Spleen (tissue), 11 donors: Measurements from ENCODE around the gene NR2F6. TPM values are rescaled to one million over a fixed set of nuclear protein-coding genes. Genes with fewer than 3 reads are reported as not detected.
"Not testable (repeated sequence)": the region's sequence is repeated elsewhere in the genome, so short reads cannot be mapped to it uniquely, and the experiment has no call there.

Source experiments
- DNase-seq: peaks from one replicate; pipeline ENCODE4 v3.0.0-alpha.2; 2020
- H3K27ac ChIP-seq, 8 donors: fragments of 200-600 bp; sonication (generic) in 7 of 8; 1 replicate in 4 of 8; 2 replicates in 4 of 8; pipeline versions ENCODE4 v1.5.0 to v1.8.0; 2016 to 2021; ENCODE audit warnings: inconsistent platforms in 4 of 8, mild to moderate bottlenecking in 4 of 8, moderate library complexity in 1 of 8
- H3K27me3 ChIP-seq, 7 donors: fragments of 200-600 bp; sonication (generic) in 6 of 7; replicated peaks in 1 of 7; 1 replicate in 4 of 7; 2 replicates in 3 of 7; pipeline versions ENCODE4 v1.5.0 to v1.8.0; 2016 to 2021; ENCODE audit warnings: inconsistent platforms in 3 of 7, mild to moderate bottlenecking in 1 of 7
- H3K36me3 ChIP-seq, 6 donors: fragments of 200-600 bp; sonication (generic) in 5 of 6; 1 replicate in 4 of 6; 2 replicates in 2 of 6; pipeline versions ENCODE4 v1.5.0 to v1.8.0; 2016 to 2021; ENCODE audit warnings: inconsistent platforms in 2 of 6
- H3K4me1 ChIP-seq, 6 donors: fragments of 200-600 bp; sonication (generic) in 5 of 6; 1 replicate in 3 of 6; 2 replicates in 3 of 6; pipeline versions ENCODE4 v1.5.0 to v1.8.0; 2016 to 2021; ENCODE audit warnings: inconsistent platforms in 3 of 6
- H3K4me3 ChIP-seq, 8 donors: fragments of 200-600 bp; sonication (generic) in 7 of 8; 1 replicate in 4 of 8; 2 replicates in 4 of 8; pipeline versions ENCODE4 v1.5.0 to v1.8.0; 2016 to 2021; ENCODE audit warnings: inconsistent platforms in 4 of 8, mild to moderate bottlenecking in 4 of 8, moderate library complexity in 2 of 8
- H3K9me3 ChIP-seq, 8 donors: fragments of 200-600 bp; sonication (generic) in 7 of 8; 1 replicate in 4 of 8; 2 replicates in 4 of 8; pipeline versions ENCODE4 v1.5.0 to v1.8.0; 2016 to 2021; ENCODE audit warnings: inconsistent platforms in 4 of 8
- CTCF ChIP-seq, 11 experiments: fragments of 200-600 bp in 7 of 11; fragments of 450-650 bp in 4 of 11; sonication (generic) in 4 of 11; IDR thresholded peaks in 8 of 11; conservative IDR thresholded peaks in 3 of 11; 1 replicate in 7 of 11; 2 replicates in 4 of 11; pipeline versions ENCODE4 v1.4.0 to v1.8.0; 2016 to 2021; ENCODE audit warnings: antibody characterized with exemption in 11 of 11, inconsistent platforms in 4 of 11, mild to moderate bottlenecking in 1 of 11
- POLR2A ChIP-seq, 3 donors: fragments of 450-650 bp; IDR thresholded peaks; one replicate each; pipeline ENCODE4 v1.5.1; 2017; ENCODE audit warnings: antibody characterized with exemption in 3 of 3, mild to moderate bottlenecking in 1 of 3
- POLR2AphosphoS5 ChIP-seq, 3 donors: sonication (generic); formaldehyde crosslinking; IDR thresholded peaks; one replicate each; pipeline ENCODE4 v1.5.1; 2017; ENCODE audit warnings: antibody characterized with exemption in 3 of 3
- WGBS, 5 donors: extraction: QIAGEN DNeasy Blood & Tissue Kit in 3 of 5; methylation state at CpG; one replicate each; pipeline versions ENCODE4 v1.1.5 to v1.1.7; 2013 to 2018; 5-methylcytosine and 5-hydroxymethylcytosine counted together
- intact Hi-C: fragments of 100-400 bp; cut with DNase I; formaldehyde crosslinking; loops from one replicate; pipeline ENCODE4 v1.15.0; 2023; ENCODE audit warnings: low total_unique reads
- polyA plus RNA-seq, 3 donors: library from polyadenylated mRNA; stranded (reverse); fragments of 200-250 nt; gene quantifications; one replicate each; pipeline ENCODE4 v1.2.1, GENCODE V29; 2013
- total RNA-seq, 7 donors: library from RNA; depleted of rRNA in 3 of 7; stranded (reverse); fragments of >200 nt in 3 of 7; fragmentation: NEBNext Ultra II Directional in 4 of 7; extraction: Animal tissue kit (Norgen Biotek cat#: 25700) in 4 of 7; gene quantifications; one replicate each; pipeline versions ENCODE4 v1.1.0 to v1.2.1, GENCODE V29; 2016 to 2021
- donor health status: healthy with polysubstance abuse.
- donor health status: DM: no; HTN: no; CAD: no; lungs with moderate emphysema.
- donor health status: DM: no; HTN: no; CAD: no.
- donor health status: Bipolar disorder and iron deficiency.
- donor health status: healthy.
- donor health status: DM: no; HTN: no; CAD: no.
- donor health status: DM: yes; HTN: yes; CAD: no.

NR2F6 gene
- total and polyA plus RNA-seq, 10 donors = 6.6 to 15.0 (median 13.0) TPM

GRCh38 chr19:17281391-17282304 lies 35.9 kb upstream of the NR2F6 start, which contains the start of gene ANKLE1:
Gene ANKLE1 (plus strand): TSS chr19:17281901. CDS start chr19:17281921, 20 bp downstream.
- H3K9me3 ChIP-seq = no peaks in the 10 kb centered on the region
- peak within 1 kb of the TSS in 5 of 8 donors; percentile 15 to 80 (median 51) for H3K27ac ChIP-seq
- peaks cover 11 to 24% (median 19%) of the 10 kb centered on the region in 6 donors for H3K4me1 ChIP-seq
- 1 to 34% (median 5%) methylated on average over 18 to 75 of the region's 75 CpGs for WGBS, 5 donors
- TF ChIP-seq CTCF (IDR thresholded peaks at IDR 0.05 in 8 of 11, conservative IDR thresholded peaks at IDR 0.05 in 3 of 11) = no peak
- TF ChIP-seq POLR2AphosphoS5 (IDR thresholded peaks at IDR 0.05) = peak; percentile 37 to 74 (median 58)
- no peak for TF ChIP-seq POLR2A (IDR thresholded peaks at IDR 0.05)
- intact Hi-C loops = loop anchor here (2.0 kb wide), 1 partner anchor 215 kb away; no protein-coding TSS in a partner anchor
- peak; percentile 89 for DNase-seq
- peaks cover 0 to 24% (median 14%) of the 10 kb centered on the region in 7 donors for H3K27me3 ChIP-seq
- peak within 1 kb of the TSS; percentile 37 to 78 (median 57) for H3K4me3 ChIP-seq
- peaks cover 0 to 56% (median 16%) of the 10 kb centered on the region in 6 donors for H3K36me3 ChIP-seq

GRCh38 chr19:17279436-17279835 lies 33.7 kb upstream of the NR2F6 start:
- 66 to 91% (median 76%) methylated on average over 3 of the region's 3 CpGs for WGBS, 5 donors
- H3K9me3 ChIP-seq = no peaks in the 10 kb centered on the region
- no peak overlapping the region for H3K27ac ChIP-seq
- DNase-seq = no peak
- TF ChIP-seq POLR2AphosphoS5 (IDR thresholded peaks at IDR 0.05) (no peak), POLR2A (IDR thresholded peaks at IDR 0.05) (no peak), CTCF (IDR thresholded peaks at IDR 0.05 in 8 of 11, conservative IDR thresholded peaks at IDR 0.05 in 3 of 11) (no peak)
- H3K36me3 ChIP-seq = peaks cover 0 to 67% (median 38%) of the 10 kb centered on the region in 6 donors
- H3K27me3 ChIP-seq = peaks cover 0 to 24% (median 14%) of the 10 kb centered on the region in 7 donors
- no peak overlapping the region for H3K4me3 ChIP-seq
- peaks cover 11 to 24% (median 19%) of the 10 kb centered on the region in 6 donors for H3K4me1 ChIP-seq
- intact Hi-C loops = no loop called here

- Histone ChIP-seq H3K36me3 (peaks cover 4 to 91% (median 68%) of the 10 kb centered on the region in 6 donors), H3K27ac (no peak overlapping the region), H3K4me1 (no peaks in the 10 kb centered on the region), H3K27me3 (no peaks in the 10 kb centered on the region), H3K9me3 (no peaks in the 10 kb centered on the region), H3K4me3 (no peak overlapping the region)
- TF ChIP-seq POLR2A (IDR thresholded peaks at IDR 0.05) (no peak), CTCF (IDR thresholded peaks at IDR 0.05 in 8 of 11, conservative IDR thresholded peaks at IDR 0.05 in 3 of 11) (no peak), POLR2AphosphoS5 (IDR thresholded peaks at IDR 0.05) (no peak)
- intact Hi-C loops = no loop called here
- WGBS, 5 donors = 92 to 97% (median 94%) methylated on average over 19 of the region's 19 CpGs
- DNase-seq = no peak
These were observed 29.9 kb upstream of the NR2F6 start for GRCh38 chr19:17275441-17276175.

DNA sequence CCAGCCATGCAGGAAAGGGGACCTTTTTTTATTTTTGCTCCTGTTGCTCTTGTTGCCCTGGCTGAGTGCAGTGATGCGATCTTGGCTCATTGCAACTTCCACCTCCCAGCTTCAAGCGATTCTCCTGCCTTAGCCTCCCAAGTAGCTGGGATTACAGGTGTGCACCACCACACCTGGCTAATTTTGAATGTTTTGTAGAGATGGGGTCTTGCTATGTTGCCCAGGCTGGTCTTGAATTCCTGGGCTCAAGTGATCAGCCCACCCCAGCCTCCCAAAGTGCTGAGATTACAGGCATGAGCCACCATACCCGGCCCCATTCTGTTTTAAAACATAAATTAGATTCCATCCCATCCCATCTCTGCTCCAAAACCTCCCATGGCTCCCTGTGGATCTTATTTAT lies 29.2 kb upstream of the NR2F6 start:
- H3K4me1 ChIP-seq, DNase-seq, intact Hi-C loops, H3K4me3 ChIP-seq, H3K27ac ChIP-seq, H3K9me3 ChIP-seq, H3K27me3 ChIP-seq: not testable (repeated sequence)
- WGBS, 5 donors = 92 to 98% (median 96%) methylated on average over 3 of the region's 3 CpGs
- peaks cover 4 to 99% (median 71%) of the 10 kb centered on the region in 6 donors for H3K36me3 ChIP-seq
